PC-9 (cell line): Measurements from ENCODE around the gene ATG5. TPM values are rescaled to one million over a fixed set of nuclear protein-coding genes. Genes with fewer than 3 reads are reported as not detected.

Experiments
- BruUV-seq: library from RNA; stranded (reverse); fragments of 400-500 nt; replicated peaks from 2 replicates; lab custom pipeline; 2021; lab: Mats Ljungman, UMichigan
- CTCF ChIA-PET: fragments of 300-600 bp; sonication (Branson Sonifier 250); formaldehyde crosslinking; loops from one replicate; lab custom pipeline; 2022; ENCODE audit warnings: antibody characterized with exemption; lab: Charles Lee
- POLR2A ChIA-PET: fragments of 300-600 bp; sonication (Branson Sonifier 250); formaldehyde crosslinking; loops from one replicate; lab custom pipeline; 2022; ENCODE audit warnings: antibody characterized with exemption; ENCODE audit not compliant: unreplicated experiment; lab: Charles Lee
- DNase-seq, 2 experiments: peaks; one replicate each; pipeline versions ENCODE4 v3.0.0 to v3.0.0-alpha.2; 2015 to 2022; ENCODE audit warnings: mixed read lengths in 1 of 2
- H2AFZ ChIP-seq: fragments of 200-600 bp; sonication (generic); 2 replicates; pipeline ENCODE4 v1.8.1; 2017; ENCODE audit warnings: antibody characterized with exemption
- H3F3A ChIP-seq: fragments of 200-600 bp; sonication (generic); 2 replicates; pipeline ENCODE4 v1.8.1; 2017; ENCODE audit warnings: antibody characterized with exemption, mild to moderate bottlenecking, low read depth; ENCODE audit not compliant: insufficient read depth
- H3K27ac ChIP-seq: fragments of 200-600 bp; sonication (generic); 2 replicates; pipeline ENCODE4 v1.6.1; 2016; ENCODE audit warnings: mixed run types
- H3K27me3 ChIP-seq: fragments of 200-600 bp; sonication (generic); 2 replicates; pipeline ENCODE4 v1.6.1; 2016; ENCODE audit warnings: low read depth, mixed run types; ENCODE audit not compliant: insufficient read depth
- H3K36me3 ChIP-seq: fragments of 200-600 bp; sonication (generic); 2 replicates; pipeline ENCODE4 v1.6.1; 2016; ENCODE audit warnings: low read depth, mixed run types
- H3K4me1 ChIP-seq: fragments of 200-600 bp; sonication (generic); replicated peaks from 2 replicates; pipeline ENCODE4 v1.6.1; 2016; ENCODE audit warnings: mixed run types; ENCODE audit not compliant: insufficient read depth
- H3K4me2 ChIP-seq: fragments of 200-600 bp; sonication (generic); 2 replicates; pipeline ENCODE4 v1.6.1; 2017; ENCODE audit warnings: mixed run types
- H3K4me3 ChIP-seq: fragments of 200-600 bp; sonication (generic); 2 replicates; pipeline ENCODE4 v1.6.1; 2016; ENCODE audit warnings: mixed run types
- H3K79me2 ChIP-seq: fragments of 200-600 bp; sonication (generic); 2 replicates; pipeline ENCODE4 v1.6.1; 2017; ENCODE audit warnings: low read depth, mixed run types
- H3K9me2 ChIP-seq: fragments of 200-600 bp; sonication (generic); 2 replicates; pipeline ENCODE4 v1.8.1; 2017; ENCODE audit warnings: mild to moderate bottlenecking; ENCODE audit not compliant: insufficient read depth
- H3K9me3 ChIP-seq: fragments of 200-600 bp; sonication (generic); 2 replicates; pipeline ENCODE4 v1.8.1; 2016; ENCODE audit warnings: low read depth; ENCODE audit not compliant: insufficient read depth
- H4K20me1 ChIP-seq: fragments of 200-600 bp; sonication (generic); 2 replicates; pipeline ENCODE4 v1.8.1; 2017; ENCODE audit not compliant: insufficient read depth
- CTCF ChIP-seq: fragments of 200-600 bp; sonication (generic); conservative IDR thresholded peaks from 2 replicates; pipeline ENCODE4 v1.6.1; 2017; ENCODE audit warnings: mixed run types, antibody characterized with exemption, mild to moderate bottlenecking, moderate library complexity
- EZH2 ChIP-seq: fragments of 200-600 bp; sonication (generic); IDR thresholded peaks from 2 replicates; pipeline ENCODE4 v1.8.0; 2017; ENCODE audit warnings: antibody characterized with exemption, low read depth
- intact Hi-C: fragments of 100-400 bp; cut with micrococcal nuclease; formaldehyde crosslinking; loops from one replicate; pipeline ENCODE4 v1.10.0; 2022; ENCODE audit not compliant: unreplicated experiment
- total RNA-seq: library from RNA; stranded (reverse); gene quantifications from 2 replicates; pipeline ENCODE4 v1.2.3, GENCODE V29; 2021

ATG5 gene
- total RNA-seq, 1 experiment from 2014 or later = 39.8 TPM

- Histone ChIP-seq H3K79me2 (no peaks in the 10 kb centered on the region), H3K4me1 (no peaks in the 10 kb centered on the region), H3F3A (no peaks in the 10 kb centered on the region), H2AFZ (no peak overlapping the region), H3K4me3 (no peak overlapping the region), H3K9me2 (peaks cover 4% of the 10 kb centered on the region; the same call in 1 of the 2 replicates), H3K9me3 (no peaks in the 10 kb centered on the region), H4K20me1 (no peaks in the 10 kb centered on the region), H3K27me3 (no peaks in the 10 kb centered on the region), H3K36me3 (no peaks in the 10 kb centered on the region), H3K4me2 (no peak overlapping the region), H3K27ac (no peak overlapping the region)
- POLR2A ChIA-PET = interaction anchor here (0.6 kb wide), 1 partner anchor 120 kb away, joined by 3 read pairs; no protein-coding TSS in a partner anchor
- intact Hi-C loops = no loop called here
- CTCF ChIA-PET = no interaction called here
- DNase-seq = no peak
- BruUV-seq = no TSS peak
- TF ChIP-seq CTCF = no peak
- no peak for TF ChIP-seq EZH2
Measured at GRCh38 chr6:106167096-106167814, 158.3 kb downstream of the ATG5 start.

DNA sequence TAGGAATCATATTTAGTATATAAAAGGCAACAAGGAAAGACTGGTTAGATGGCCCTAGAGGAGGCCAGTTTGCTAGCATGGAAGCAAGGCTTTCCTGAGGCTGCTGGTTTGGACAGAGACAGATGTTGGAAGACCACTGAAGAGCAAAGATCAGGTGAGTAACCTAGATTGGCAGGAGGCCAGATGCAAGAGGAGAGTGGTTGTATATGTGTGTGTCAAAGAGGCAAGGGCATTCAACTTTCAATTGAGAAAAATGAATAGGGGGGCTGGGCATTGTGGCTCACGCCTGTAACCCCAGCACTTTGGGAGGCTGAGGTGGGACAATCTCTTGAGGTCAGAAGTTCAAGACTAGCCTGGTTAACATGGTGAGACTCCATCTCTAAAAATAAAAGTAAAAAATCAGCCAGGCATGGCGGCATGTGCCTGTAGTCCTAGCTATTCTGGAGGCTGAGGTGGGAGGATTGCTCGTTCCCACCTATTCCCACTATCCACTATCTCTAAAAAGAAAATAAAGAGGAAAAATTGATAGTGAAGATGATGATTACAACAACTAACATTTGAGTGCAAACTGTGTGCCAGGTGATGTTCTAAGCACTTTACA is 159.6 kb downstream of the ATG5 start:
- H2AFZ ChIP-seq = no peak overlapping the region
- no peaks in the 10 kb centered on the region for H3F3A ChIP-seq
- no peaks in the 10 kb centered on the region for H3K79me2 ChIP-seq
- ChIA-PET POLR2A (no interaction called here), CTCF (interaction anchor here (0.7 kb wide), 1 partner anchor 13 kb away, joined by 6 read pairs; no protein-coding TSS in a partner anchor)
- H3K9me3 ChIP-seq = no peaks in the 10 kb centered on the region
- H3K4me3 ChIP-seq = no peak overlapping the region
- H3K36me3 ChIP-seq = no peaks in the 10 kb centered on the region
- no peak for DNase-seq
- H3K4me2 ChIP-seq = no peak overlapping the region
- no peak overlapping the region for H3K27ac ChIP-seq
- H3K9me2 ChIP-seq = no peaks in the 10 kb centered on the region
- H3K27me3 ChIP-seq = no peaks in the 10 kb centered on the region
- H3K4me1 ChIP-seq = no peaks in the 10 kb centered on the region
- no TSS peak for BruUV-seq
- no peaks in the 10 kb centered on the region for H4K20me1 ChIP-seq
- intact Hi-C loops = no loop called here
- TF ChIP-seq EZH2 (no peak), CTCF (no peak)

DNA sequence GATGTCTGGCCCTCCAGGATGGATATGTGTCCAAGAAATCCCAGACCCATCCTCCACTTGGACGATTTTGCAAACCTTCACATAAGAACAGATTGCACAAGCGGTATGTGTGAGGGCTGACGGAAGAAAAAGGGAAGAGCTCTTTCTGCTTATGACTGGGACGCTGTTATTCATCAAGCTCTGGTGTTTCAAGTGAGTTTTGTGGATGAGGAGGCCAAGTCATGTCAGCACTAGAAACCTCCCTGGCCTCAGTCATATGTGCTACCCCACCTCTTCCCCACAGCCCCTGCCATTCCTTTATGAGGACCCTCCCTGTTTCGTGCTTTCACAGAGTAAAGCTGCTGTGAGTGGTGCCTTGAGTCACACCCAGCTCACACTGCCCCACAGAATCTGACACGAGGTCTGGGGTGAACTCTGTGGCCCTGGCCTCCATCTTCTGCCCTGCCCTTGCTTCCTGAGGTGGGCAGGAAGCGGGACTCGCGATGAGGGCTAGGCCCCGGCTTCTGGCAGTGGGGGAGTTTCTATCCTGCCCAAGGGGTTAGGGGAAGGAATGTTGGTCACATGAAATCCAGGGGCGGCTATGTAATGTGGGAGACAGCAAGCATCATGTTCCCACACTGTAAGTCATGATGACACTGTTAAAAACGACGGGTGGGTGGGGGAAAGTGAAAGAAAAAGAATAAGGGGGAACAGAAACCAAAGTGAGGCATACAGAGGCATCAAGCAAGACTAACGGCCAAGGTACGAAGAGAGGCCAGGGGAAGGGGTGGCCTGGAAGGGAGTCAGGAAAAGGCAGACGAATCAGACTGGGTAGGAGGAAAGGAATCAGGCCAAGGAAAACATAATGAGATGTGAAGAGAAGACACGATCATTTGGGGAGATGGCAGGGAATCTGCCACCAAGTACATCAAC is 161.3 kb downstream of the ATG5 start:
- TF ChIP-seq CTCF (no peak), EZH2 (no peak)
- BruUV-seq = no TSS peak
- Histone ChIP-seq H3K27me3 (no peaks in the 10 kb centered on the region), H3F3A (no peaks in the 10 kb centered on the region), H3K27ac (no peak overlapping the region), H3K79me2 (no peaks in the 10 kb centered on the region), H2AFZ (no peak overlapping the region), H3K4me2 (no peak overlapping the region), H3K4me1 (peaks cover 10% of the 10 kb centered on the region), H4K20me1 (no peaks in the 10 kb centered on the region), H3K9me2 (no peaks in the 10 kb centered on the region), H3K4me3 (no peak overlapping the region), H3K36me3 (no peaks in the 10 kb centered on the region), H3K9me3 (no peaks in the 10 kb centered on the region)
- CTCF ChIA-PET = no interaction called here
- DNase-seq = no peak
- intact Hi-C loops = no loop called here
- POLR2A ChIA-PET = no interaction called here
